Activated CD4-positive, CD25-positive, alpha-beta regulatory T cell treated with anti-CD3 and anti-CD28 coated beads, Interleukin-2, amount 50 U/mL, for 16 hours (primary cell): Measurements from ENCODE around the gene PROC.

Experiments used
- DNase-seq: peaks from one replicate; pipeline ENCODE4 v3.0.0-alpha.2; 2020; ENCODE audit warnings: low read depth, low spot score

Gene PROC

GRCh38 chr2:127418300-127419111 is at the start of gene PROC:
Gene PROC (plus strand): TSS chr2:127418427. CDS start chr2:127419943, 1,516 bp downstream.
- no peak for DNase-seq

GRCh38 chr2:127370010-127370409 is 48.2 kb upstream of the PROC start:
- DNase-seq, result no peak

- DNase-seq, result no peak
Measured at GRCh38 chr2:127371037-127371436, 47.2 kb upstream of the PROC start.

- no peak for DNase-seq
Measured at GRCh38 chr2:127373362-127374083, 44.7 kb upstream of the PROC start.

GRCh38 chr2:127376257-127376656 is 42.0 kb upstream of the PROC start:
- DNase-seq, result no peak

GRCh38 chr2:127377262-127377661 is 41.0 kb upstream of the PROC start:
- DNase-seq, result no peak

- no peak for DNase-seq
Measured at GRCh38 chr2:127378720-127379119, 39.5 kb upstream of the PROC start.

GRCh38 chr2:127379712-127380355 is 38.4 kb upstream of the PROC start:
- DNase-seq, result no peak

- peak; percentile 7 for DNase-seq
Measured at GRCh38 chr2:127381762-127382161, 36.5 kb upstream of the PROC start.

- DNase-seq, result no peak
Measured at GRCh38 chr2:127382831-127383230, 35.4 kb upstream of the PROC start.

GRCh38 chr2:127384529-127384928 is 33.7 kb upstream of the PROC start:
- DNase-seq, result no peak

- DNase-seq, result no peak
Measured at GRCh38 chr2:127386246-127386645, 32.0 kb upstream of the PROC start.

- peak; percentile 54 for DNase-seq
Measured at GRCh38 chr2:127386764-127387654, 31.2 kb upstream of the PROC start.

- peak; percentile 91 for DNase-seq
Measured at GRCh38 chr2:127387655-127388422, 30.4 kb upstream of the PROC start, which contains the start of gene MAP3K2. Gene MAP3K2 (minus strand): TSS chr2:127387975. CDS start chr2:127343129, 44,846 bp downstream.

- no peak for DNase-seq
Measured at GRCh38 chr2:127388423-127389164, 29.6 kb upstream of the PROC start.

GRCh38 chr2:127389778-127390435 is 28.3 kb upstream of the PROC start:
- no peak for DNase-seq

GRCh38 chr2:127392133-127392827 is 25.9 kb upstream of the PROC start:
- no peak for DNase-seq

- DNase-seq, result no peak
Measured at GRCh38 chr2:127392828-127393578, 25.2 kb upstream of the PROC start.
